ENCODE measurements around the gene P2RY1.

The P2RY1 gene, protein sequence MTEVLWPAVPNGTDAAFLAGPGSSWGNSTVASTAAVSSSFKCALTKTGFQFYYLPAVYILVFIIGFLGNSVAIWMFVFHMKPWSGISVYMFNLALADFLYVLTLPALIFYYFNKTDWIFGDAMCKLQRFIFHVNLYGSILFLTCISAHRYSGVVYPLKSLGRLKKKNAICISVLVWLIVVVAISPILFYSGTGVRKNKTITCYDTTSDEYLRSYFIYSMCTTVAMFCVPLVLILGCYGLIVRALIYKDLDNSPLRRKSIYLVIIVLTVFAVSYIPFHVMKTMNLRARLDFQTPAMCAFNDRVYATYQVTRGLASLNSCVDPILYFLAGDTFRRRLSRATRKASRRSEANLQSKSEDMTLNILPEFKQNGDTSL

DNA sequence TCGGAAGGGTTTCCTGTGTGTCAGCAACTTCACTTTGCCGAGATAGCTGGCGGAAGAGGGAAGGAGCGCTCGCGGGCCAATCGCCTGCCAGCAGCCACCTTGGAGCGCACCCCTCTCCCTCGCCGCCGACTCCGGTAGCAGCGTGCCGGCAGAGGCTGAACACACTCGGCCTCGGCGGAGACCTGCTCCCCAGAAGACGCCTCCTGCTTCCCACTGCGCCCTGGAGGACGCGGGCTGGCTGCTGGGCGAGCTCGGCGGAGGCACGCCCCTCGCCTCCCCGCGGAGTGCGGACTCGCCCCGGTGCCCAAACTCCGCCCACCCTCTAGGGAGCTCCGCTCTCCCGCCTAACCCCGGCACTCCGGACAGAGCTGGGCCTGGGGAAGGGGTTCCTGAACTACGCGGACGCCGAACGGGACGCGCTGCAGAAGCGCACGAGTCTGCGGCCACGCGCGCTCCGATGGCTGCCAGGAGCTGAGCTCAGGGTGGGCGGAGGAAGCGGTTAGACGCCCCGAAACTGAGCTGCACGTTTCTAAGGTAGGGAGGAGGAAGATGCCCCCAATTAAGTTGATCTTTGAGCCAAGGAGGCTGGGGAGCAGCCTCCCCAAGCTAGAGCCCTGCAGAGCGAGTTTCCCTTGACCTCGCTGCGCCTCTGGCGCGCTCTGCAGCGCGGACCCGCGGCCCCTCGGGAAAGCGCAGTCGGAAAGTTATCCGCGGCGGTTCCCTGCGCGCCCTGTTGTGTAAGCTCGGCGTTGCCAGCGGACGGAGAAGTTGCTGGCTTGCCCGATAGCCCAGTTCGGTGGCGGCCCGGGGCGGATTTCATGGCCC is at the start of gene P2RY1:
TSS of gene P2RY1 (plus strand) at position 356 of the 825 bp plus-strand sequence. CDS start 652 bp downstream, outside the sequence.
- DNase-seq = peak; percentile 1

DNA sequence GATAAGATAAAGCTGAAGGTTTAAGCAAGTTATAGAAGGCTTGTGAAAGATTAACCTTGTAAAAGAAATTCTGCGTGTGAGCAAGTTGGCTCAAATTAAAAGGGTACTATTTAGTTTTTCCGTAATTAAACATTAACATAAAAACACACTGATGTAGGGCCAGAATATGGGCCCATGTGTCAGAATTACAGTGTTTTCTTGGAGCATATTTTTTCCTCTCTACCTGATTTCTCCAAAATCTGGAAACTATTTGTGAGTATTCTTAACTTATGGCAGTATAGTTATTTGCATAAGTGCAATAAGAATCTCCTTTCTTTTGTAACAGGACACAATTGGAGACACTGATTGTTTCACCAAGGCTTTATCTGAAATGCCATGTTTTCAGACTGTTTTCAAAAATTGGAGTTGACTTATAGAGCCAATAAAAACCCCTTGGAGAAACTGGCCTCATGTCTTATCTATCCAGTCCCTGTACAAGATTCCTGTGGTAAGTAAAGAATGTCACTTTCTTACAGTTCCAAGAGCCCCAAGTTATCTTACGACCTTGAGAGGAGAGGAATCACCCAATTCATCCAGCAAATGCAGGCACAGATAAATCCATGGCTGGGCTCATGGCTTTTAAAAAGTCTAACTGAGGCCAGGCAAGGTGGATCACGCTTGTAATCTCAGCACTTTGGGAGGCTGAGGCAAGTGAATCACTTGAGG is 47.8 kb upstream of the P2RY1 start:
- no peak for DNase-seq

DNA sequence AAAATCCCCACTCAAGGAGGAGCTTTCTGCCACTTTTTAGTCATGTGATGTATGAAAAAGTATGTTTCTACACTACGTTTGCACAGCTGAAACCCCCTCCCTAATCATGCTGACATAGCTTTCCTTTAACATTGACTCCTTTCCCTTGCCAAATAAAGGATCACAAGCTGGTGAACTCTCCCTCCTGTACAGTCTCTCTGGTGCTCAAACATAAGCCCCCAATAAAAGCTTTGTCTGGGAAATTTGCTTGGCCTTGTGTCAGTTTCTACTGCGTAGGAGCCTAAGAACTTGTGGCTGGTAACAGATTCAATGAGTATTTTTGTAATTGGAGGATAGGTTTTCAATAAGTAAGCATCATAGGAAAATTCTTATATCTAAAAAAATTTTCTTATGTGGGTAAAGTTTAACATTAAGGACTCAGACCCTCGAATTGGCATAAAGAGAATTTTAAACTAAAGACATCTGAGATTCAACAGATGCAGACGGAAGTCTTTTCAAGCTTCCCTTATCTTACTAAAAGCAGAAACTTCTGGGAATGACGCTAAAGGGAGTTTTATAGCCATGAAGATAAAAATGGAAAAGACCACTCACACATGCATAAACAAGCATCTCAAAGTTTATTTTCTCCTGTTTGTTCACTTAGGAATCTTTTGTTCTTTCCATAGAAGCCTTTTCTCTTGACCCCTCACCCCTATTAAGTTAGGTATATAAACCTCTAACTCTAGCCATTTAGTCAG is 44.1 kb upstream of the P2RY1 start:
- DNase-seq = no peak

DNA sequence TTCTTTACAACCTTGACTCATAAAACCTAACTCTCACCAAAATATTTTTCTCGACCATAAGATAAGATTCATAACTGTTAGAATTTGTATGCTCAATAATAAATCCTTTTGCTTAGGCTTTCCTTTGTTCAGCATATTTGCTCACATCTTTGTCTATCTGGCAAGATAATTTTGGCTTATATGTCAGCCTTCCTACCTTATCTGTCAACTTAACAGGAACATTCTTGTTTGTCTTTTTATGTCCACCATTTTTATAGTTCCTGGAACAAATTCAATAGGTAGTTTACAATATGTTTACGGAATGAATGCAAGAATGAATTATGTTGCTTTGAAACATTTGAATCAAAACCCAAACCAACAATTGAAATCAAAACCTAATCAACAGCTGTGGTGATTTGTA is 41.0 kb upstream of the P2RY1 start:
- DNase-seq = no peak

DNA sequence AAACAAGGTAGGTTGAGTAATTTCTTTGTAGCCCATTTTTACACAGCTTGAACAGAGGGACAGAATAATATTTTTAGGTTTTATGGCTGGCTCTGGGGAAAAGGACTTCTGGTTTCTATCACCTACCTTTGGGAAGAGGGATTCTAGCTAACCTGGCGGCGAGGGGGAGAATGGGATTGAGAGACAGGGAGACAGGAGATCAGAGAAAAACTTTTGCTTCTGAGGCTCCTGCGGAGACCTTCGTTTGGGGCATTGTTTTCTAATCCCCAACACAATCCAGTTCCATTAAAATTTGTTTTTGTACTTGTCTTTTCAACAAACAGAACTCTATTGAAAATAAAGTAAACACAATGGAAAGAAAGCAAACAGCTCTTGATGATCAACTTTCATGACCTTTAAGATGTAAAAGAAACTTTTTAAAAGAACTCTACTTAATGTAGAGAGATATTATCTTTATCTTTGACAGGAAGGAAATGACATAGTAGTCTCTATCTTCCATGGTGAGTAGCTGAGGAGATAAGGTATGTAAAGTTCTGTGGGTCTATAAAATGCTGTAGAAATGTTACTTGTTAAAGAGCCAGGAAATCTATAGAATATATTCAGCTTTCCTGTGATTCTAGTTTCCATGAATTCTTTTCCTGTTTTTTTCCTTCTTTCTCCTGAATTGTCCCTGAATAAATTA is 37.0 kb upstream of the P2RY1 start:
- DNase-seq = no peak

DNA sequence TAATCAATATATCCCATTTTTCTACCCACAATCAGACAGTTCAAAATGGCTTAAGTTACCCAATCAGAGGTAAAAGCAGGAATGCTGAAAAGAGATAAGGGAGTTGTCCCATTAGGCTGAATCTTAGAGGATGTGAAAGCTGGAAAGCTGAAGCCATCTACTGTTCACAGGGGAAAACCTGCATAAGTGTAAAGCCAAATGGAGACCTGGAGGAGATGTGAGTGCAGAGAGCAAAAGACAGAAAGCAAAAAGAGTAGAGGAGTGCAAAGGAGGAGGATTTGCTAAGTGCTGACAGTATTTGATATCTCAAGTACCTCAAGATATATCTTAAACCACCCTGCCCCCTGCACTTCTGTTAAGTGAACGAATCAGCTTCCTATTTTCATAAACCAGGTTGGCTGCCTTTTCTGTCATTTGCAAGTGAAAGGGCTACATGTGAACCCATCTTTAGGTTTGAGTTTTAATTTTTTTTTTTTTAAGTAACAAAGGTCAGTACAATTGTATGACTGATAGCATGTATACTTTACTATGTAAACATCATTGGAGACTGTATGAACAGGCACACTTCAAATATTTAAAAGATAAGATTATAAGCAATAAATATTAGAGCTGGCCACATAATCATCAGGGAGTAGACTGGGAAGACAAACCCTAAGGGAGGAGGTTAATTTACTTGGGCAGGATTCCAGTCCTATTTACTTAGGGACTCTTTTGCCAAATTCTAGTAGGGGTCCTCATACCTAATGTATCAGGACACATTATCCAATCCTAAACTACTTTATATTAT is 22.8 kb upstream of the P2RY1 start:
- DNase-seq = no peak

DNA sequence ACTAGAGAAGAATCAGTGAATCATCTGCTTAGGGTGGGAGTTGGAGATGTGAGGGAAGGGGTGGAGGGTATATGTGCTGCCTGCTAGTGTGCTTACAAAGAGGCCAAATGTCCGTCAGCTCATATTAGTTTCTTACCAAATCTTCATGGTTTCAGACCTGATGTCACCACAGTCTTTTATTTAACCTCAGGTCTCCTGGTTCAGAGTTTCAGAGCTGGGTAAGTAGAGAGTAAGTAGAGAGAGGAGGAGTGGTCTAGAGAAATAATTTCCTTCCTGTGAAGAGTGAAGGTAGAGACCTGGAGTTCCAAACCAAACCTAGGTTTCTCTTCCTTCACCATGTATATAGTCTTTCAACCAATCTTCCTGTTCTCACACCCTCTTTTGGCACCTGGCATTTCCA is 17.5 kb upstream of the P2RY1 start:
- no peak for DNase-seq

DNA sequence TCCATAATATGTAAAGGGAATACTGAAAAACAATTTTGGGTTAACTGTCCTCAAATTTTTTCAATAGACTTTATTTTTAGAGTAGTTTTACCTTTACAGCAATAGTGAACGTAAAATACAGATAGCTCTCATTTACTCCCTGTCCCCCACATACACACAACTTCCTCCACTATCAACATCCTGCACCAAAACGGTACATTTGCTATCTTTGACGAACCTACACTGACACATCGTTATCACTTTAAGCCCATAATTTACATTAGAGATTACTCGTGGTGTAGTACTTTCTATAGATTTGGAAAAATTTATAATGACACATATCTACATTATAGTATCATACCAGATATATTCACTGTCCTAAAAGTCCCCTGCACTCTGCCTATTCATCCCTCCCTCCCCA is 16.9 kb upstream of the P2RY1 start:
- no peak for DNase-seq

DNA sequence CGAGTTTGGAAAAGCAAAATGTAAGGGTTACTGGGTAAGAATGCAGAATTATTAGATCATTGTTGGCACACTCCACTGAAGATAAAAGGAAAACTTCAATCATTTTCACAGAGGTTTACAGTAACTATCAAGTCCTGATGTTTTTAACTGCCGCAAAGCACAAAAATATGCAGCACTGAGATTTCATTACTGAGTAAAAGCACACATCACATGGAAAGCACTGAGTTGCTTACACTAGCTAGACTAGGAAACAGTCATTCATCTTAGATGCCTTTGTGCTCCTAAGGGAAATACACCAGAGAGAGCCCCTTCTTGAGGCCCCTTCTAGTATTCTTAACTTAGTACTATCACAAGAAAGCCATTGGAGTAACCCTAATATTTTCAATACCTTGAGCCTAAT is 11.8 kb upstream of the P2RY1 start:
- DNase-seq = no peak

DNA sequence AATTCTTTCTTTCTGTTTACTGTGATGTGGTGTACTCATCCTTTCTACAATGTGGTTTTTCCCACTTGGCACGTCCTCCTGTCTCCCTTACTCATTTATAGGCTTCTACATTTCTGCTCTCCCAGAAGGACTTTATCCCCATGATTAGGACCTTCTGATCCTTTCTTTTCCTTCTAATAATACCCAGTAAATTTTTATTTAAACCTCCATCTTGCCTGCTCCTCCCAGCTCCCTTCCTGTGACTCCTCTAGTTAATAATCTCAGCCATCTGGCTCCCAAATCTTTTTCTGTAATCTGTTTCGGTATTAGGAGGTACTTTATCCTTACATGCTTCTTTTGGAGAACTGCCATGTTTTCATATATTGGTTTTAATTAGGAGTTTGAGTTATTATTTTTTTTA is 11.2 kb upstream of the P2RY1 start:
- DNase-seq = no peak

DNA sequence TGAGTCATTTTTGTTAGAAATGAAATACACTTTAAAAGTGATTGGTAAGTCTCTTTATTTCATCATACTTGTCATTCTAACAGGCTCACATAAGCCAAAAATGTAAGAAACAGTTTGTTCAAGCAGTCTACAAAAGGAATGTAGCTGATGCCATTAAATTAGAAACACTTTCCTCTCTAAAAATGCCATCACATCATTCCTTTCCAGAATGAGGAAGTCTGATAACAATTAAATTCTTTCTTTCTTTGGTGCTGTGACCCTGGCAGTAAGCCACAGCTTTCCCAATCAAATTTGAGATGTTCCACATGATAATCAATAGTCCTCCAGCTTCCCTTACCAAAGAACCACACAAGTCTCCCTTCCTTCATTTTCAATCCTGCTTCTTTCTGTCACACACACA is 9.4 kb upstream of the P2RY1 start:
- no peak for DNase-seq

DNA sequence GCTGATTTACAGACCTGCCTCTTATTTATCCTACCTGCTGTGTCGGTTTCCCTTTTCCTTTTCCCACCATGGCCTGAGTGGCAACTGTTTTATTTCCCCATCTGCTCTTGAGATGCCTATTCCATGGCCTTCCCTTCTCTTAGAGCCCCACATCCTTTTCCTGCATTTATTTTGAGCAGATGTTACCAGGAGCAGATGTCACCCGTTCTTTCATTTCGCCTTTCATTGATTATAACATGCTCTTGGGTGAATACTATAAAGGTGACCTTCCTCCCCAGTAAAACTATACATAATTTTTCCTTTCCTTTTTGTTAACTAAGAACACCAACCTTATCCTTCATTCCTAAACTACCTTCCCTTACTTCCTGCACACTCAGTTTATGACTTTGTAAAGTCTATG is 8.5 kb upstream of the P2RY1 start:
- DNase-seq = no peak

DNA sequence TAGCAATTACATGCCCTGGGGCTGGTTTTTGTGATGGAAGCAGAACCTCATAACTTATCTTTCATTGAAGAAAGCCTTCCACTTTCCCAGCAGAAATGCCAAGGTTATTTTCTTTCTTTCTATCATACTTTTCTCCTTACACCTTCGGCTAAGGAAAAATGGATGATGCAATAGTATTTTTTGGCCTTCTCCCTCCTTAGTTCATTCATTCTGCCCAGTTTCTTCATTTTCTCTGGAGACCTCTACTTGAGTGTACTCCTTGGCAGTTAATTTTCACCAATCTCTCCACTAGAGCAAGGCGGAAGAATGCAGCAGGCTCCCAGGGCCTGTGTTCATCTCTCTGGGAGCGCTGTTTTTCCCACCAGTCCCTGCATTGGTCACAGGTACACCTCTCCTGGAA is 7.6 kb upstream of the P2RY1 start:
- no peak for DNase-seq

DNA sequence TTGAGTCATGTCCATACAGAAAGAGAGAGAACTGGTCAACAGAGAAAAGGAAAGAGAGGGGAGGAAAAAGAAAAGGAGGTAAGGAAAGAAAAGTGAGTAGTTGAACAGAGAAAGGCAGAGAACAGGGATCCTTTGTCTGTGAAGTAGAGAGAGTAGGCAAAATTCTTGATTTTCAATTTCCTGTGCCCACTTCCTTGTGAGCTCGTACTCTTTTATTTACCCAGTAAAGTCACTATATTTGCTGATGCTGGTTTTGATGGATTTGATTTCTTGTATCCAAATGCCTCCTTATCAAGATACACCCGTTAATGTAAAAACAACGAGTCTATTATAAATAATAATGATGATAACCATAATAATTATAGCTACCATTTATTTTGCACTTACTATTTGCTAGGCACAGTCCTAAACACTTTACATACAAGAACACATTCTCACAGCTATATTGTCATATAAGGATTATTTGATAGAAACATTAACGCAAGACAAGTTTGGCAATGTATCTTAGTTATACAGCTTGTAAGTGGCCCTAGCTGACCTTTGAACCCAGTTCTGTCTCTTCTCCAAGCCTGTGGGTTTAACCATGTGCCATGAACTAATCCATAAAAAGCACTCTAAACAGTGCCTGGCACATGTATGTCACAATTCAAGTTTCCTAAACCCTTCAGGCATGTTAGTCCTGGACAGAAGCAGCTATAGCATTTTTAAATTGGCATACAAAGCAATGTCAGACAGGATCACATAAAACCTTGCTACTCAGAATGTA is 6.7 kb upstream of the P2RY1 start:
- DNase-seq = no peak

DNA sequence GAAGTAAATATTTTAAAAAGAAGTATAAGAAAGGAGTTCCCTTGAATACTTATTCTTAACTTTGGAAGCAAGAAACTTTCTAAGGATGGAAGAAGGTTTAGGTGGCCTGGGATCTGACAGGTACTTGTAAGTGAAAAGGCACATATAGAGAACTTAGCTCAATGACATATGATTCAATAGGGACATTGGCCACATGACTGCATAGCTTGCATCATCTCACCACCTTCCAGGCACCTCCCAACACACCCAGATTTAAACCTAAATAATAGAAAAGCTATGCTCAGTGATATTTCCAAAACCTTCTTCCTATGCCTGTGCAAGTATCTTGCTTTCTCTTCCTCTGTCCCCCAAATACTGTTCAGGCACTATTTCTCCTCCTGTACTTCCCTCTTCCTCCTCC is 4.7 kb upstream of the P2RY1 start:
- DNase-seq = no peak

DNA sequence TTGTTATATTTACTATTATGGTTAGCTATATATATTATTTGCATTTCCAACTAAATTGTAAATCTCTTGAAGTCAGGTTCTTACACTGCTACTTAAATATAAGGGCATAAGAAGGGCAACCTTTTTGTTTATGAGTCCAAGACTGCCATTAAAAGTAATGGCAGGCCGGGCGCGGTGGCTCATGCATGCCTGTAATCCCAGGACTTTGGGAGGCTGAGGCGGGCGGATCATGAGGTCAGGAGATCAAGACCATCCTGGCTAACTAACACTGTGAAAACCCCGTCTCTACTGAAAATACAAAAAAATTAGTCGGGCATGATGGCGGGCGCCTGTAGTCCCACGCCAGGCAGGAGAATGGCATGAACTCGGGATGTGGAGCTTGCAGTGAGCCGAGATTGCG is 2.9 kb upstream of the P2RY1 start:
- DNase-seq = no peak

DNA sequence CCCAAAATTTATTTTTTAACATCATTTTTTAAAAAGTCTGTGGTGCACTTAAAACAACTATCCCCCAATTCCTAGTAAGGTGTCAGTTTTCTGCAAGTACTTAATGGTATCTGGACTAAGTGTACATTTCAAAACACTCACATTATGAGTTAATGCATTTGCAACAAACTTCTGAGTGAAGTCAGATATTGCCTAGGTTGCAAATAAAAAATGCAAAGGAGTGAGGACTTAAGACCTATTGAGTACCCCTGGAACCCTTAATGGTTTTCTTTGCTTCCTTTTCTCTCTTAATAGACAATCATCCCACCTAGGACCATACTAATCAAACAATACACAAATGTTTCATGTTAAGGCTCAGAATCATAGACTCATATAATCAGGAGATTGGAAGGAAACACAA is 1.8 kb upstream of the P2RY1 start:
- no peak for DNase-seq

DNA sequence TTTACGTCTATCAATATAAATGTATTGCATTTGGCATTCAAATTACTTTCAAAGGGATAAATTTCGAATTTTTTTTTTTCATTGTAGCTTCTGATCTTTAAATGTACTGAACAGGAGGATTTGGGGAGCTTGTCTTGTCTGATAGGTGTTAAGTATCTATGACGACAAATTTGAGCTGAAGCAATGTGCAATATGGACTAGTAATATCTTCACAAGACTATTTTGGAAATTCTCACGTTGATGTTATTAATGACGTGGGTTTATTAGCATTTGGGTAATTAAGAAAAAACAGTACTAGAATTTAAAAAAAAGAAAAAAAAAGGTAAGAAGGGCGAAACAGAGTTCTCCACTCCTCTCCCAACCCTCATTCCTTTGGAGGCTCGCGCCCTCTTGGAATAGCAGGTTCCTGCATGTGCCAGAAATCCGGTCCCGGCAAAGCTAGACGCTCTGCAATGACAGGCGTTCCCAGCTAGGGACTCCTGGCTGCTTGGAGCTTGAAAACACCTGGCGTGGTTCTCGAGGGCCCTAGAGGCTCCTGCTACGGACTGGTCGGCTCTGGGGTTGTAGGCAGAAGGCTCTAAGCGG is 648 bp upstream of the P2RY1 start:
- no peak for DNase-seq

DNA sequence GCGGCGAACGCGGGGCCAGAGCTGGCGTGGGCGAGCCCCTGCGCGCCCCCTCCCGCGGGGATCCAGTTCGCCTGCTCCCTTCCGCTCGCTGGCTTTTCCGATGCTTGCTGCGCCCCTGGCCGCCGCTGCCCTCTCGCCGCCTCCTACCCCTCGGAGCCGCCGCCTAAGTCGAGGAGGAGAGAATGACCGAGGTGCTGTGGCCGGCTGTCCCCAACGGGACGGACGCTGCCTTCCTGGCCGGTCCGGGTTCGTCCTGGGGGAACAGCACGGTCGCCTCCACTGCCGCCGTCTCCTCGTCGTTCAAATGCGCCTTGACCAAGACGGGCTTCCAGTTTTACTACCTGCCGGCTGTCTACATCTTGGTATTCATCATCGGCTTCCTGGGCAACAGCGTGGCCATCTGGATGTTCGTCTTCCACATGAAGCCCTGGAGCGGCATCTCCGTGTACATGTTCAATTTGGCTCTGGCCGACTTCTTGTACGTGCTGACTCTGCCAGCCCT is 721 bp downstream of the P2RY1 start:
- no peak for DNase-seq

DNA sequence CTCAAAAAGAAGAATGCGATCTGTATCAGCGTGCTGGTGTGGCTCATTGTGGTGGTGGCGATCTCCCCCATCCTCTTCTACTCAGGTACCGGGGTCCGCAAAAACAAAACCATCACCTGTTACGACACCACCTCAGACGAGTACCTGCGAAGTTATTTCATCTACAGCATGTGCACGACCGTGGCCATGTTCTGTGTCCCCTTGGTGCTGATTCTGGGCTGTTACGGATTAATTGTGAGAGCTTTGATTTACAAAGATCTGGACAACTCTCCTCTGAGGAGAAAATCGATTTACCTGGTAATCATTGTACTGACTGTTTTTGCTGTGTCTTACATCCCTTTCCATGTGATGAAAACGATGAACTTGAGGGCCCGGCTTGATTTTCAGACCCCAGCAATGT is 1.3 kb downstream of the P2RY1 start:
- DNase-seq = no peak
